ENCODE results near the gene CST5.
"Not testable (repeated sequence)": the region's sequence is repeated elsewhere in the genome, so short reads cannot be mapped to it uniquely, and the experiment has no call there.

CST5 gene

DNA sequence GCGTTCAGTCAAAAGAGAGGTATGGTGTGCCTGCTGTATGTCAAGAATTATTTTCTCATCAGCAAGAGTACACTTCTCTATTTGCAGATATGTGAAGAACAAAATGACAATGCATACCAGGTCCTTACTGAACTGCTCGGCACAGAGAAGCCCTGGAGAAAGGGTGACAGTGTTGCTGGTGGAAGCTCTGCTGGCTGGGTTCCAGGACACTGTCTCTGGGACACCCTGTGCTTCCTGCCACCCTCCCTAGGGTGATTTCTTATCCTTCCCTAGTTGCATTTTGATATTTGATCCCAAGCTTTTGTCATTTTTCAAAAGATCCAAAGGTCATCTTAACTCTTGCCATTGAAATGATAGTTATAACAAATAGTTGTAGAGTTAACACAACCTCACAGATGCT, 8.3 kb upstream of the CST5 start:
- FAIRE-seq = no peak

DNA sequence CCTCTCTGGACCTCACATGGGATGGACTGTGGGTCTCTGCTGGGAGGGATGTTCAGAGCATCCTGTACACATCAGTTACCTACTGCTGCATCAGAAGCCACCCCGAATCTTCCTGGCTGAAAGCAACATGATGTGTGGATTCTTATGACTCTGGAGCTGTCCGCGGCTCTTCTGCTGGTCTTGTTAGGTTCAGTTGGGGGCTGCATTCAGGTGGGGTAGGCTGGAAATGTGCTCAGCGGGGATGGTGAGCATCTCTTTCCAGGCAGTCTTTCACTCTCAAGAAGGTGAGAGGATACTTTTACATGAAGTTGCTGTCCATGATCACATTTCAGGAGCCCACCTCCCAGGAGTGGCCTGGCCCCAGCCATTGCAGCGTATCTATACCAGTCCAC, 5.2 kb upstream of the CST5 start:
- no peak for FAIRE-seq

DNA sequence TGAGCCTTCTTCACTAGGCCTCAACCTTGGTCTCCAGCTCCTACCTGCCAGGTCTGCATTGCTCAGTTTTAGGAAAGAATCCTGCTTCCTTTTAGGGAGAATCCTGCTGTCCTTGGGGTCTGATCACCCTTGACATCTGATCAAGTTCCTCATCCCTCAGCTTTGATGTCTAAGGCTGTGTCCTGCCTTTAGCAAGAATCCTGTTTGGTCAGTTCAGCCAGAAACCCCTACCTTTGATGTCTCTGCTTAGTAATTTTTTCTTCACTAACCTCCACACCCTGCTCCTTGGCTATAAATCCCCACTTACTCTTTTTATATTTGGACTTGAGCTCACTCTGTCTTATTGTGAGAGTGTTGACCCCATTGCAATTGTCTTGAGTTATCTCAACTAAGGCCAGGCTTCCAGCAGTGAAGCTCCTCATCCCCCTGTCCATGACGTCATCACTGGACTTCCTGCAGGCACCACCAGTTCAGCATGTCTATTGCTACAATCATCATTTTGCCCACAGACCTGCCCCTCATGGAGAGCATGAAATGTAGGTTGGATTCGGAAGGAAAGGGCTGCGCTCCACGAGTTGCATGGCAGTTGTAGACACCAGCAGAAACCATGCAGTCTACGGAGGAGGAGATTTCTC, 4.7 kb upstream of the CST5 start:
- no peak for FAIRE-seq

DNA sequence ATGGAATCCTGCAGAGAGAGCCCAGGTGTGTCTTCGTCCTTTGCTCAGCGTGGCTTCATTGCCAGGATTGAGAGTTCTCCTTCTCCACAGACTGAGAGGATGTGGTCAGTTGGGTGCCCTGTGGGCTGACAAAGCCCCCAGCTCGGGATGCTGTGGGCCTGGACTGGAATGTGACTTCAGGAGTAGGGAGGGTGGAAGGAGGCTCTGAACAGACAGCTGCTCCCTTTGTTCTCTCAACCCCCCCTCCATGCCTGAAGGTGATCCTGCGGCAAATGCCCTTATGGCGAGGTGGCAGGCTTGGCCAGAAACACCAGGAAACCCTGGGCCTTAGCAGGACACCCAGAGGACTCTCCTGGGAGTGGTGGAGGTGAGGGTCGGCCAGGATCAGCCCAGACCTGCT, 1.8 kb upstream of the CST5 start:
- FAIRE-seq = no peak

DNA sequence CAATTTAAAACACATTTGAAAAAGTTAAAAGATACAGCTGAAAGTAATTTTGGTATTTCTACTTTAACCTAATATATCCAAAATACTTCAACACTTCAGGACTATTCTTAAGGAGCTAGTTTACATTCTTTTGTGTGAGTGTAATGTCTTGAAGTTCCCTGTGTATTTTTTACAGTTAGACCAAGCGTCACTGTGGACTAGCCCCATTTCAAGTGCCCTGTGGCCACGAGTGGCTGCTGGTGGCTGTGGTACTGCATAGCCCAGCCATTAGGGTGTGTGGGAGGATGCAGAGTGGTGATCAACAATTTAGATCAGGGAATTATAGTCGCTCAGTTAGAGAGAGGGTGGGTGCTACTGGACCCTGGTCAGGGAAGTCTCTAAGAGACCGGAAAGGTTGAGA, 869 bp upstream of the CST5 start:
- no peak for FAIRE-seq

GRCh38 chr20:23879811-23880374, 345 bp upstream of the CST5 start:
- no peak for FAIRE-seq

DNA sequence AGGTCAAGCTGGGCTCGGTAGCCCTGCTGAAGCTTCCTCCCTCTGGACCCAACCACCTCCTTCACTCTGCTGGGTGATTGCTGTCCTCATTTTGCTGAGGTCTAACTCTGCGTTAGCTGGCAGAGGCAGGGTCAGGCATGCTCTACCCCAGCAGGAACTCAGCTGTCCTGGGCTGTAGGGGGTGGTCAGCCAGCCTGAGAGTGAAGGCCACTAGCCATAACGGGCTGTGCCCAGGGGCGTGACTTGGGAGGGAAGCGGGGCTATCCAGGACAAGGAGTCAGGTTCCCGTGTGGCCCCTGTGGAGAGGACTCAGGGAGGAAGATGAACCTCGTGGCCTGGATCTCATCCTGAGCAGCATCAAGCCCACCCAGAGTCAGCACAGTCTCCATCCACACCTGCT, 761 bp downstream of the CST5 start:
- FAIRE-seq = no peak

- not testable (repeated sequence) for FAIRE-seq
Measured at GRCh38 chr20:23878016-23878542, 1.5 kb downstream of the CST5 start.

DNA sequence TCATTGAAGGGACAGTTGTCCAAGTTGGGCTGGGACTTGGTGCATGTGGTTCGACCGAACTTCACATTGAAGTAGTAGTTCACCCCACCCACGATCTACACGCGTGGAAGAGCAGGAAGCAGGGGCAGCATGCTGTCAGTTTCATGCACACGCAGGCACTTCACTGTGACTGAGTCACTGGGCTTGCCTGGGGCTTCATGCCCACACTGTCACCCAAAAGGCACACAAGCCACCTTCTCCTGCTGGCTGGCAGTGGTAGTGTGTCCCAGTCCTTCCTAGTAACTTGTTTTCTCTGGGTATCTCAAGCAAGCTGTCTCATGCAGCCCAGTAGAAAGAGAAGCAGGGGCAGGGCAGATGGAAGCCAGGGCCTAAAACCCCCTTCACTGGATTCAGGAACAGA, 2.0 kb downstream of the CST5 start:
- FAIRE-seq = no peak

DNA sequence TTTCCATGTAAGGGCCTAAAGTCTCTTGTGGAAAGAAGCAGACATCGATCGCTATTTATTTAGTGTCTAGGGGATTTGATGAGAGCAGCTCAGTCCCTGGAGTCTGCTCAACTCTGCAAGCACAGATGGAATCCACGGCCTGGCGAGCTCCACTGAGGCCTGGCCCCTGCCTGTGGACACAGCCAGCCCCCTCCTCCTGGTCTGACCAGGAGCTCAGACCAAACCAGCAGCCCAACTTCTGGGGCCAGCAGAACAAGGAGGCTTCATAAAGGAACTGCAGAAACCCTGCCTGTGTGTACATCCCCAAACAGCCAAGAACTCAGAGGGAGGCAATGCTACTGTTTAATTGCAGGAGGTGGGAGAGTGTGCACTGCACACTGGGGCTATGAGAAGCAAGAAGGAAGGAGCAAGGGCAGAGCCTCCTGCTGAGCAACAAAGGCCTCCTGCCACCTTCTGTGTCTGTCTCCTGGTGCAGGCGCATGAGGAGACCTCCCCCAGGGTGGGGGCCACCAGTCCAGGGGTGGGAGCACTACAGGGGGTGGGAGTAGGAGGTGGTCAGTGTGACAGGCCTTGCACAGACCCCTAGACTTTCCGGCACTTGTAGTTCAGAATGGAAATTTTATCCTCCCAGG, 3.8 kb downstream of the CST5 start:
- FAIRE-seq = no peak

- FAIRE-seq = no peak
Measured at GRCh38 chr20:23874747-23875146, 4.8 kb downstream of the CST5 start.

DNA sequence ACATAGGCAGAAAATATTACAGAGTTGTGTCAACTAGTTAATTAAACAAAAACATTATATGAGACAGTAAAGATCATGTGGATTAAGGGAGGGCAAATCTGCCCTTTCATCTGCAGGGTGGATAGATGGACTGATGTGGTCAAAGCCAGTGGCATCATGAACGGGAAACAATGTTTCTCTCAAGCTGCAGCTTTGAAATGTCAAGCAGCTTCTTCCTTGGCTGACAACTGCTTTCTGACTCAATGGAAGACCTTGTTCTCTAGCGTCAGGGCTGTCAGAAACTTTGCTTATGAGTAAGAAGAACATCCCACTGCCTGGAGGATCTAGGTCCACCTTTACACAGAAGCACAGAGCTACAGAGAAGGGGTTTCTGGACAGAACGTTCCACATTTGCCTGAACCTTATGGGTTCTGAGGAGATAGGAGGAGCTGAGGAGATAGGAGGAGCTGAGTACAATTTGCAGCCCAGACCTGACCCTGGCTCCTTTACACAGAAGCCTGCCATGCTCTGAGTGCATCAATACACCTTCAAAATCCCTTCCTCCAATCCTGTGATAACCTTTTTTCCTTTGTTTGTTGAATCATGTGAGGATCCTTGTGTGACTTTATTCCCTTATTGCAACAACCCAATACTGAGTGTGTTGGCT, 6.1 kb downstream of the CST5 start:
- no peak for FAIRE-seq

DNA sequence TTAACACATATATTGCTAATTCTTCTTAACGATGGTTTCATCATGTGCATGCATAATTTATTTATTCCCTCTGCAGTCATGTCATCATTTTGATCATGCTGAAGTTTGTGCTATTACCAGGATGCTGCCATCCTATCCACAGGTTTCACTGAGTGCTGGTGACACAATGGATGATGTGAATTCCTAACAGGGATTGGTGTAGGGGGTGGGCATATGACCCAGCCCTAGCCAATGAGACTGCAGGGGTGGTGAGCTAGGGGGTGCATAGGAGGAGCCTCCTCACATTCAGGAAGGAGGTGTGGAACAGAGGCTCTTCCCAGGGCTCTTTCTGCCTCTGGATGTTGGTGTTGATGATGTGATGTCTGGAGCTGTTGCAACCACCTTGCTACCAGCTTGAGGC, 7.5 kb downstream of the CST5 start:
- FAIRE-seq = no peak

- no peak for FAIRE-seq
Measured at GRCh38 chr20:23870461-23870860, 9.1 kb downstream of the CST5 start.

- FAIRE-seq = no peak
Measured at GRCh38 chr20:23869520-23869919, 10.0 kb downstream of the CST5 start.

GRCh38 chr20:23868321-23868720, 11.2 kb downstream of the CST5 start:
- FAIRE-seq = no peak

- FAIRE-seq = no peak
Measured at GRCh38 chr20:23867152-23867776, 12.3 kb downstream of the CST5 start.

DNA sequence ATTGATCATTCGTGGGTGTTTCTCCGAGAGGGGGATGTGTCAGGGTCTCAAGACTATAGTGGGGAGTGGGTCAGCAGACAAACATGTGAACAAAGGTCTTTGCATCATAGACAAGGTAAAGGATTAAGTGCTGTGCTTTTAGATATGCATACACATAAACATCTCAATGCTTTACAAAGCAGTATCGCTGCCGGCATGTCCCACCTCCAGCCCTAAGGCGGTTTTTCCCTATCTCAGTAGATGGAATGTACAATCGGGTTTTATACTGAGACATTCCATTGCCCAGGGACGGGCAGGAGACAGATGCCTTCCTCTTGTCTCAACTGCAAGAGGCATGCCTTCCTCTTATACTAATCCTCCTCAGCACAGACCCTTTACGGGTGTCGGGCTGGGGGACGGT, 18.8 kb downstream of the CST5 start:
- not testable (repeated sequence) for FAIRE-seq

GRCh38 chr20:23857962-23858595, 21.5 kb downstream of the CST5 start:
- no peak for FAIRE-seq

DNA sequence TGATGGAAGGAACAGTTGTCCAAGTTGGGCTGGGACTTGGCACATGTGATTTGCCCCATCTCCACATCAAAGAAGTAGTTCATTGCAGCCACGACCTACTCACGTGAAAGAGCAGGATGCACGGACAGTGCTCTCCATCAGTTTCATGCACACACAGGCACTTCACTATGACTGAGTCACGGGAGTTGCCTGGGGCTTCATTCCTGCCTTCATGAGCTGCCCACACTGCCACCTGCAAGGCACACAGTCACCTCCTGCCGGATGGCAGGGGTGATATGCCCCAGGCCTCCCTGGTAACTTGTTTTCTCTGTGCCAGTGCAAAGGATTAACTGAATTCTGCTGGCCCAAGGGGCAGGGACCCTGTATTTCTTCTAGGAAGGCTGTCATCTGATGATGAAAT, 22.8 kb downstream of the CST5 start:
- FAIRE-seq = no peak

DNA sequence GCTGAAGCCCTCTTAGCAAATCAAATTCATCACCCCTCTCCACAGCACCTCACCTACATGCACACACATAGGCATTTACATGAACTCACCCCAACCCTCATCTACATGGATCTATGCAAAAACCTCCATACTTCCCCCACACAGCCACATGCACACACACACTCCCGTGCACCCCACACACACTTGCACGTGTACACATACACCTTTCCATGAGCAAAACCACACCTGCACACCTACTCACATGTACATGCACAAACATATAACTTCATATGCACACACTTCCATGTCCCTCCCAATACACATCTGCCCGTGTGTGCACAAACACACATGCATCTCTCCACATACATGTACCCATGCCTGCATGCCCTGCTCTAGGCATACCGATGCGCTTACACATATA, 23.3 kb downstream of the CST5 start:
- no peak for FAIRE-seq

GRCh38 chr20:23841693-23842092, 37.9 kb downstream of the CST5 start:
- FAIRE-seq = no peak

DNA sequence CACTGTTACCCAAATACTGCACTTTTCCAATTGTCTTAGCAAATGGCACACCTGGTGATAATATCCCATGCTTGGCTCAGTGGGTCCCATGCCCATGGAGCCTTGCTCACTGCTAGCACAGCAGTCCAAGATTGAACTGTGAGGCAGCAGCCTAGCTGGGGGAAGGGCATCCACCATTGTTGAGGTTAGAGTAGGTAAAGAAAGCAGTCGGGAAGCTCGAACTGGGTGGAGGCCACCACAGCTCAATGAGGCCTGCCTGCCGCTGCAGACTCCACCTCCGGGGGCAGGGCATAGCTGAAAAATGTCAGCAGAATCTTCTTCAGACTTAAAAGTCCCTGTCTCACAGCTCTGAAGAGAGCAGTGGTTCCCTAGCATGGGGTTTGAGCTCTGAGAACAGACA, 43.8 kb downstream of the CST5 start:
- FAIRE-seq = no peak
